WTC11 (cell line): ENCODE results near the gene MAPK8IP2. TPM values are rescaled to one million over a fixed set of nuclear protein-coding genes. Genes with fewer than 3 reads are reported as not detected.

Experiments used
- ATAC-seq: fragments of 200-7000 bp; cut with Tn5 transposase; 2 replicates; pipeline ENCODE4 v1.10.0; 2021; ENCODE audit warnings: mild to moderate bottlenecking, moderate library complexity
- CTCF ChIA-PET: fragments of 300-600 bp; sonication (Branson Sonifier 250); formaldehyde crosslinking; loops from one replicate; lab custom pipeline; 2021; ENCODE audit warnings: antibody characterized with exemption; lab: Charles Lee
- POLR2A ChIA-PET: fragments of 350-600 bp; sonication (Branson Sonifier 250); formaldehyde crosslinking; loops from one replicate; lab custom pipeline; 2021; ENCODE audit warnings: antibody characterized with exemption; lab: Charles Lee
- DNase-seq: peaks from one replicate; pipeline ENCODE4 v3.0.0; 2021; ENCODE audit warnings: low spot score
- H3K27ac Mint-ChIP-seq: 2 replicates; pipeline ENCODE4 v1.8.0; 2021; ENCODE audit warnings: mixed read lengths
- H3K27me3 Mint-ChIP-seq: 2 replicates; pipeline ENCODE4 v1.8.0; 2021; ENCODE audit warnings: low read depth, mild to moderate bottlenecking, moderate library complexity, mixed read lengths
- H3K36me3 Mint-ChIP-seq: 2 replicates; pipeline ENCODE4 v1.8.0; 2021; ENCODE audit warnings: mixed read lengths
- H3K4me1 Mint-ChIP-seq: 2 replicates; pipeline ENCODE4 v1.8.0; 2022; ENCODE audit warnings: mixed read lengths
- H3K4me3 Mint-ChIP-seq: 2 replicates; pipeline ENCODE4 v1.8.0; 2021; ENCODE audit warnings: mild to moderate bottlenecking, moderate library complexity, mixed read lengths
- H3K9me3 Mint-ChIP-seq: 2 replicates; pipeline ENCODE4 v1.8.0; 2021; ENCODE audit warnings: mixed read lengths
- ATF2 ChIP-seq: sonication (generic); formaldehyde crosslinking; IDR thresholded peaks from 2 replicates; pipeline ENCODE4 v1.8.1; 2022; ENCODE audit warnings: low read depth, missing genetic modification reagents, borderline replicate concordance
- CREM ChIP-seq: sonication (generic); formaldehyde crosslinking; IDR thresholded peaks from 2 replicates; pipeline ENCODE4 v1.8.1; 2022; ENCODE audit warnings: mild to moderate bottlenecking, missing genetic modification reagents, moderate library complexity
- CTCF ChIP-seq: fragments of 200-600 bp; IDR thresholded peaks from 2 replicates; pipeline ENCODE4 v1.8.0; 2022; ENCODE audit warnings: antibody characterized with exemption
- E2F4 ChIP-seq: sonication (generic); formaldehyde crosslinking; IDR thresholded peaks from 2 replicates; pipeline ENCODE4 v1.8.1; 2022; ENCODE audit warnings: low read depth, mild to moderate bottlenecking, moderate library complexity, missing genetic modification reagents, borderline replicate concordance
- E2F5 ChIP-seq: sonication (generic); formaldehyde crosslinking; IDR thresholded peaks from 2 replicates; pipeline ENCODE4 v1.8.1; 2022; ENCODE audit warnings: mild to moderate bottlenecking, moderate library complexity, missing genetic modification reagents
- EMX1 ChIP-seq: fragments of 250-450 bp; sonication (Bioruptor Pico); IDR thresholded peaks from 2 replicates; pipeline ENCODE4 v1.8.0; 2021; ENCODE audit warnings: mild to moderate bottlenecking
- IRF2 ChIP-seq: sonication (generic); formaldehyde crosslinking; IDR thresholded peaks from 2 replicates; pipeline ENCODE4 v1.8.0; 2022; ENCODE audit warnings: low read depth, missing genetic modification reagents, borderline replicate concordance
- MXD4 ChIP-seq: fragments of 250-450 bp; sonication (Bioruptor Pico); IDR thresholded peaks from 2 replicates; pipeline ENCODE4 v1.8.0; 2021; ENCODE audit warnings: mild to moderate bottlenecking, moderate library complexity, borderline replicate concordance
- NFYB ChIP-seq: sonication (generic); formaldehyde crosslinking; conservative IDR thresholded peaks from 2 replicates; pipeline ENCODE4 v1.8.0; 2022; ENCODE audit warnings: low read depth, missing genetic modification reagents
- NR1H2 ChIP-seq: sonication (generic); formaldehyde crosslinking; IDR thresholded peaks from 2 replicates; pipeline ENCODE4 v1.9.0; 2021; ENCODE audit warnings: mild to moderate bottlenecking, moderate library complexity, missing genetic modification reagents
- PRRX2 ChIP-seq: fragments of 250-450 bp; sonication (Bioruptor Pico); IDR thresholded peaks from 2 replicates; pipeline ENCODE4 v1.8.0; 2021; ENCODE audit warnings: mild to moderate bottlenecking
- RORB ChIP-seq: fragments of 250-450 bp; sonication (Bioruptor Pico); IDR thresholded peaks from 2 replicates; pipeline ENCODE4 v1.9.0; 2021; ENCODE audit warnings: mild to moderate bottlenecking
- SOX15 ChIP-seq: fragments of 250-450 bp; sonication (Bioruptor Pico); IDR thresholded peaks from 2 replicates; pipeline ENCODE4 v1.9.0; 2021; ENCODE audit warnings: mild to moderate bottlenecking
- SP1 ChIP-seq: sonication (generic); formaldehyde crosslinking; conservative IDR thresholded peaks from 2 replicates; pipeline ENCODE4 v1.8.1; 2022; ENCODE audit warnings: missing genetic modification reagents
- ZNF423 ChIP-seq: fragments of 250-450 bp; sonication (Bioruptor Pico); IDR thresholded peaks from 2 replicates; pipeline ENCODE4 v2.1.2; 2022; ENCODE audit warnings: mild to moderate bottlenecking, moderate library complexity
- total RNA-seq: library from RNA; stranded (reverse); gene quantifications from 3 replicates; pipeline ENCODE4 v1.2.3, GENCODE V29; 2021
- TF ChIP-seq, protein P1 (sequence below): sonication (generic); formaldehyde crosslinking; conservative IDR thresholded peaks from 2 replicates; pipeline ENCODE4 v1.8.1; 2022; ENCODE audit warnings: mild to moderate bottlenecking, missing genetic modification reagents
- TF ChIP-seq, protein P2 (sequence below): sonication (generic); formaldehyde crosslinking; IDR thresholded peaks from 2 replicates; pipeline ENCODE4 v1.8.1; 2023; ENCODE audit warnings: mild to moderate bottlenecking, missing genetic modification reagents, moderate library complexity

MAPK8IP2 gene
- total RNA-seq, 1 experiment from 2014 or later: 4.9 TPM

DNA sequence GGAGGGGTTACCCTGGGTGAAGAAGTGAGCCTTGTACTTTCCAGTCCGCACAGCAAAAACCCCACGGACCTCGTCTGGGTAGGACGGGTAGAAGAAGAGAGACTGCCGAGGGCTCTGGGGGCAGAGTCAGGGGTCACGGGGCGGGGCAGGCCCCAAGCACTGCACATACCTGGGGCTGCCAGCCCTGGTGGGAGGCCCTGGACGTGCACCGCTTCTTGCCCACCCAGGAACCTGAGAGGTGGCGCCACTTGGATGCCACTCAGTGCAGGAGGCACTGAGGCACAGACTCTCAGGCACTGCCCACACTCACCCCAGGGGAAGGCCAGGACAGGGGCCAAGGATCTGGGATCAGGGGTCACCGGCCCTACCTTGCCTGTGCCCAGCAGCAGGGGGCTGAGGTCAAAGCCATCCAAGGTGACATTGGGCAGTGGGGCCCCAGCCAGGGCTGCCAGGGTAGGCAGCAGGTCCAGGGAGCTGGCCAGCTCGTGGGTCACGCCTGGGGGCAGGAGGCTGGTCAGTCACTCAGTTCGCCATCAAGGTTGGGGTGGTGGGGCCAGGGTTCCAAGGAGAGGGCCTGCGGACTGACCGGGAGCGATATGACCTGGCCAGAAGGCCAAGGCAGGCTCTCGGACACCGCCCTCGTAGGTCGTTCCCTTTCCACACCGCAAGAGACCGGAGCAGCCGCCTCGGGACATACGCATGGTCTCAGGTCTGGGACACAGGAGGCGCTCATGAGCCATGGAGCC, 25.1 kb downstream of the MAPK8IP2 start:
- Mint-ChIP-seq H3K9me3 (no peaks in the 10 kb centered on the region), H3K27me3 (peaks cover 26% of the 10 kb centered on the region), H3K4me1 (peaks cover 24% of the 10 kb centered on the region), H3K36me3 (no peaks in the 10 kb centered on the region), H3K4me3 (no peak overlapping the region), H3K27ac (no peak overlapping the region)
- CTCF ChIA-PET: interaction anchor here (0.6 to 4.5 kb wide), 21 partner anchors 13 to 481 kb away, joined by 3 to 78 read pairs (median 4); partner anchors contain the start of genes SCO2, SHANK3 and SYCE3
- TF ChIP-seq SP1 (no peak), CREM (CRISPR knock-in tag) (no peak), SOX15 (CRISPR knock-in tag) (no peak), MXD4 (CRISPR knock-in tag) (no peak), ZNF423 (CRISPR knock-in tag) (no peak), NFYB (no peak), EMX1 (CRISPR knock-in tag) (no peak), IRF2 (CRISPR knock-in tag) (no peak), PRRX2 (CRISPR knock-in tag) (no peak), E2F4 (CRISPR knock-in tag) (no peak), CTCF (no peak), NR1H2 (CRISPR knock-in tag) (no peak), ATF2 (CRISPR knock-in tag) (no peak)
- TF ChIP-seq, protein P1, sequence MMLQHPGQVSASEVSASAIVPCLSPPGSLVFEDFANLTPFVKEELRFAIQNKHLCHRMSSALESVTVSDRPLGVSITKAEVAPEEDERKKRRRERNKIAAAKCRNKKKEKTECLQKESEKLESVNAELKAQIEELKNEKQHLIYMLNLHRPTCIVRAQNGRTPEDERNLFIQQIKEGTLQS (CRISPR knock-in tag): no peak
- TF ChIP-seq, protein P2, sequence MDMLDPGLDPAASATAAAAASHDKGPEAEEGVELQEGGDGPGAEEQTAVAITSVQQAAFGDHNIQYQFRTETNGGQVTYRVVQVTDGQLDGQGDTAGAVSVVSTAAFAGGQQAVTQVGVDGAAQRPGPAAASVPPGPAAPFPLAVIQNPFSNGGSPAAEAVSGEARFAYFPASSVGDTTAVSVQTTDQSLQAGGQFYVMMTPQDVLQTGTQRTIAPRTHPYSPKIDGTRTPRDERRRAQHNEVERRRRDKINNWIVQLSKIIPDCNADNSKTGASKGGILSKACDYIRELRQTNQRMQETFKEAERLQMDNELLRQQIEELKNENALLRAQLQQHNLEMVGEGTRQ (CRISPR knock-in tag): no peak
- ATAC-seq (peak; percentile 32), DNase-seq (peak; percentile 78)
- POLR2A ChIA-PET: no interaction called here

- no peak for TF ChIP-seq RORB (CRISPR knock-in tag)
- TF ChIP-seq E2F5 (CRISPR knock-in tag): no peak
- DNase-seq (no peak), ATAC-seq (no peak)
- POLR2A ChIA-PET: no interaction called here
- H3K36me3 Mint-ChIP-seq: no peaks in the 10 kb centered on the region
- peaks cover 17% of the 10 kb centered on the region for H3K4me1 Mint-ChIP-seq
- H3K27me3 Mint-ChIP-seq: peaks cover 23% of the 10 kb centered on the region
- peak overlapping the region; percentile 53 for H3K4me3 Mint-ChIP-seq
- H3K9me3 Mint-ChIP-seq: no peaks in the 10 kb centered on the region
- H3K27ac Mint-ChIP-seq: no peak overlapping the region
- CTCF ChIA-PET: interaction anchor here (0.5 to 4.5 kb wide), 23 partner anchors 14 to 482 kb away, joined by 3 to 78 read pairs (median 4); partner anchors contain the start of genes SCO2, SHANK3 and SYCE3
These were observed 25.8 kb downstream of the MAPK8IP2 start for GRCh38 chr22:50626314-50626849.
